SK-N-MC (cell line): Measurements from ENCODE around the gene MED13L.

Experiments
- EZH2 ChIP-seq: fragments of 200-600 bp; sonication (generic); IDR thresholded peaks from one replicate; pipeline ENCODE4 v1.6.1; 2017; ENCODE audit warnings: antibody characterized with exemption
- FOXP2 ChIP-seq: optimal IDR thresholded peaks from 2 replicates; pipeline ENCODE3; 2011; ENCODE audit warnings: mild to moderate bottlenecking, moderate library complexity; ENCODE audit not compliant: insufficient read depth; ENCODE audit errors: extremely low read length, control extremely low read depth
- POLR2AphosphoS5 ChIP-seq: IDR thresholded peaks from 2 replicates; pipeline ENCODE4 v1.6.1; 2012; ENCODE audit warnings: mild to moderate bottlenecking, low read depth, low read length, borderline replicate concordance

DNA sequence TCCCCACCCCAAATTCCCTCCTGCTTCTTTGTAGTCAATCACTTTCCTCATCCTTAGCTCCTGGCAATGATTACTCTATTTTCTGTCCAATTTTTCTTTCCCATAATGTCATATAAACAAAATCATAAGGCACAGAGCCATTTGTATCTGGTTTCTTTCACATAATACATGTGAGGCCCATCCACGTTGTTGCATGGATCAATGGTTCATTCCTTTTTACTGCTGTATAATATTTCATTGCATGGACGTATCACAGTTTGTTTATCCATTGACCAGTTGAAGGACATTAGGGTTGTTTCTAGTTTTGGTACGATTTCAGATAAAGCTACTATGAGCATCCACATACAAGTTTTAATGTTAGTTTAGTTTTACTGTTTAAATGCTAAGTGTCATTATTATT, 13.7 kb upstream of the MED13L start:
- TF ChIP-seq EZH2, result no peak
- no peak for TF ChIP-seq POLR2AphosphoS5
- TF ChIP-seq FOXP2, result no peak
